WTC11 (cell line): Measurements from ENCODE around the gene DSTYK. TPM values are rescaled to one million over a fixed set of nuclear protein-coding genes. Genes with fewer than 3 reads are reported as not detected.

ENCODE experiments used
- ATAC-seq: fragments of 200-7000 bp; cut with Tn5 transposase; 2 replicates; pipeline ENCODE4 v1.10.0; 2021; ENCODE audit warnings: mild to moderate bottlenecking, moderate library complexity
- CTCF ChIA-PET: fragments of 300-600 bp; sonication (Branson Sonifier 250); formaldehyde crosslinking; loops from one replicate; lab custom pipeline; 2021; ENCODE audit warnings: antibody characterized with exemption; lab: Charles Lee
- POLR2A ChIA-PET: fragments of 350-600 bp; sonication (Branson Sonifier 250); formaldehyde crosslinking; loops from one replicate; lab custom pipeline; 2021; ENCODE audit warnings: antibody characterized with exemption; lab: Charles Lee
- DNase-seq: peaks from one replicate; pipeline ENCODE4 v3.0.0; 2021; ENCODE audit warnings: low spot score
- H3K27ac Mint-ChIP-seq: 2 replicates; pipeline ENCODE4 v1.8.0; 2021; ENCODE audit warnings: mixed read lengths
- H3K27me3 Mint-ChIP-seq: 2 replicates; pipeline ENCODE4 v1.8.0; 2021; ENCODE audit warnings: low read depth, mild to moderate bottlenecking, moderate library complexity, mixed read lengths
- H3K36me3 Mint-ChIP-seq: 2 replicates; pipeline ENCODE4 v1.8.0; 2021; ENCODE audit warnings: mixed read lengths
- H3K4me1 Mint-ChIP-seq: 2 replicates; pipeline ENCODE4 v1.8.0; 2022; ENCODE audit warnings: mixed read lengths
- H3K4me3 Mint-ChIP-seq: 2 replicates; pipeline ENCODE4 v1.8.0; 2021; ENCODE audit warnings: mild to moderate bottlenecking, moderate library complexity, mixed read lengths
- H3K9me3 Mint-ChIP-seq: 2 replicates; pipeline ENCODE4 v1.8.0; 2021; ENCODE audit warnings: mixed read lengths
- GTF2I ChIP-seq: fragments of 250-450 bp; sonication (Bioruptor Pico); conservative IDR thresholded peaks from 2 replicates; pipeline ENCODE4 v1.4.0; 2021; ENCODE audit warnings: mild to moderate bottlenecking
- JUN ChIP-seq: sonication (generic); formaldehyde crosslinking; IDR thresholded peaks from 2 replicates; pipeline ENCODE4 v1.8.0; 2023; ENCODE audit warnings: mild to moderate bottlenecking, missing genetic modification reagents
- NR3C1 ChIP-seq: sonication (generic); formaldehyde crosslinking; conservative IDR thresholded peaks from 2 replicates; pipeline ENCODE4 v1.8.1; 2023; ENCODE audit warnings: low read depth, mild to moderate bottlenecking, missing genetic modification reagents
- SMAD4 ChIP-seq: sonication (generic); formaldehyde crosslinking; IDR thresholded peaks from 2 replicates; pipeline ENCODE4 v1.8.0; 2022; ENCODE audit warnings: mild to moderate bottlenecking, missing genetic modification reagents
- total RNA-seq: library from RNA; stranded (reverse); gene quantifications from 3 replicates; pipeline ENCODE4 v1.2.3, GENCODE V29; 2021
- TF ChIP-seq, protein P1 (sequence below): sonication (generic); formaldehyde crosslinking; IDR thresholded peaks from 2 replicates; pipeline ENCODE4 v1.8.1; 2022; ENCODE audit warnings: missing genetic modification reagents, borderline replicate concordance
- TF ChIP-seq, protein P2 (sequence below): sonication (generic); formaldehyde crosslinking; IDR thresholded peaks from 2 replicates; pipeline ENCODE4 v1.8.1; 2023; ENCODE audit warnings: mild to moderate bottlenecking, missing genetic modification reagents
- TF ChIP-seq, protein P3 (sequence below): sonication (generic); formaldehyde crosslinking; IDR thresholded peaks from 2 replicates; pipeline ENCODE4 v1.8.1; 2022; ENCODE audit warnings: mild to moderate bottlenecking, missing genetic modification reagents, moderate library complexity, borderline replicate concordance
- TF ChIP-seq, protein P4 (sequence below): sonication (generic); formaldehyde crosslinking; IDR thresholded peaks from 2 replicates; pipeline ENCODE4 v1.8.0; 2023; ENCODE audit warnings: mild to moderate bottlenecking, missing genetic modification reagents
- TF ChIP-seq, protein P5 (sequence below): fragments of 250-450 bp; sonication (Bioruptor Pico); conservative IDR thresholded peaks from 2 replicates; pipeline ENCODE4 v1.9.0; 2021; ENCODE audit warnings: mild to moderate bottlenecking
- TF ChIP-seq, protein P6 (sequence below): fragments of 250-450 bp; sonication (Bioruptor Pico); IDR thresholded peaks from 2 replicates; pipeline ENCODE4 v1.9.0; 2021; ENCODE audit warnings: mild to moderate bottlenecking, borderline replicate concordance
- TF ChIP-seq, protein P7 (sequence below): sonication (generic); formaldehyde crosslinking; conservative IDR thresholded peaks from 2 replicates; pipeline ENCODE4 v1.8.1; 2022; ENCODE audit warnings: mild to moderate bottlenecking, missing genetic modification reagents
- TF ChIP-seq, protein P8 (sequence below): sonication (generic); formaldehyde crosslinking; IDR thresholded peaks from 2 replicates; pipeline ENCODE4 v1.8.1; 2023; ENCODE audit warnings: mild to moderate bottlenecking, missing genetic modification reagents, borderline replicate concordance
- TF ChIP-seq, protein P9 (sequence below): fragments of 200-600 bp; IDR thresholded peaks from 2 replicates; pipeline ENCODE4 v1.8.0; 2022; ENCODE audit warnings: antibody characterized with exemption

Gene DSTYK
- total RNA-seq, 1 experiment from 2014 or later = 11.6 TPM

DNA sequence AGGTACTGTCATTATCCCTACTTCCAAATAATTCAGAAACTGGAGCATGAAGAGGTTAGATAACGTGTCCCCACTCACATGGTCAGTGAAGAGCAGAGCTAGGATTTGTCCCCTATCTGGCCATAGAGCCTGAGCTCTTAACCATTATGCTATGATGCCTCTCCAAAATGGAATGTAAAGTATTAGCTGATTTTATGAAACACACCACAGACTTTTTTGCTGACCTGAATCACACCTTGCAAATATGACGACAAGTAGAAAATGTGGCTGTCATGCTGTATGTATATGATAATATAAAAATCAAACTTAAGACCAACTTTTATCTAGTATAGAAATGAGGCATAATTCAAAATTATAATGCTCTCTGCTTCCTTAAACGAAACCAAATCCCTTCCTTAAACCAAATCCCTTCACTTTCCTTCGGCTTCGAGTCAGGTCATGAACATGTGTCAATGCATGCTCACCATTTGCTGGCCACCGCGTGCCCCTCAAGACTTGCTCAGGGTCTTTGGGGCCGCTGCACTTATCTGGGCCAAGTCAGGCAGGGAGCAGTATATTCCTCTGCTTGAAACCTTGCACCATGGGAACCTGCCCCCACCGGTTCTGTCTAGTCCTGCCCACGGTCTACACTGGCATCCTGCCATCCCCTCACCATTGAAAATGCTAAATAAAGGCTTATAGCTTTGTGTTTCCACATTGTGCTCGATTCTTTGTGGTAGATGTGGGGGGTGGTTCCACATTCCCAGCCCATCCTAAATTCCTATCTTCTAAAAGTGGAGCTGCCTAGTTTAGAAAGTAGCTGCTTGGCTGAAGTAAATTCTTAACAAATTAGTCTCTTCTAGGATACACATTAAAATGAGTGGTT lies 14.6 kb upstream of the DSTYK start:
- DNase-seq = no peak
- H3K4me3 Mint-ChIP-seq = peak overlapping the region; percentile 77
- TF ChIP-seq, protein P1, sequence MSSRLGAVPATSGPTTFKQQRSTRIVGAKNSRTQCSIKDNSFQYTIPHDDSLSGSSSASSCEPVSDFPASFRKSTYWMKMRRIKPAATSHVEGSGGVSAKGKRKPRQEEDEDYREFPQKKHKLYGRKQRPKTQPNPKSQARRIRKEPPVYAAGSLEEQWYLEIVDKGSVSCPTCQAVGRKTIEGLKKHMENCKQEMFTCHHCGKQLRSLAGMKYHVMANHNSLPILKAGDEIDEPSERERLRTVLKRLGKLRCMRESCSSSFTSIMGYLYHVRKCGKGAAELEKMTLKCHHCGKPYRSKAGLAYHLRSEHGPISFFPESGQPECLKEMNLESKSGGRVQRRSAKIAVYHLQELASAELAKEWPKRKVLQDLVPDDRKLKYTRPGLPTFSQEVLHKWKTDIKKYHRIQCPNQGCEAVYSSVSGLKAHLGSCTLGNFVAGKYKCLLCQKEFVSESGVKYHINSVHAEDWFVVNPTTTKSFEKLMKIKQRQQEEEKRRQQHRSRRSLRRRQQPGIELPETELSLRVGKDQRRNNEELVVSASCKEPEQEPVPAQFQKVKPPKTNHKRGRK (CRISPR knock-in tag) = no peak
- TF ChIP-seq GTF2I = no peak
- TF ChIP-seq SMAD4 (CRISPR knock-in tag) = no peak
- TF ChIP-seq, protein P2, sequence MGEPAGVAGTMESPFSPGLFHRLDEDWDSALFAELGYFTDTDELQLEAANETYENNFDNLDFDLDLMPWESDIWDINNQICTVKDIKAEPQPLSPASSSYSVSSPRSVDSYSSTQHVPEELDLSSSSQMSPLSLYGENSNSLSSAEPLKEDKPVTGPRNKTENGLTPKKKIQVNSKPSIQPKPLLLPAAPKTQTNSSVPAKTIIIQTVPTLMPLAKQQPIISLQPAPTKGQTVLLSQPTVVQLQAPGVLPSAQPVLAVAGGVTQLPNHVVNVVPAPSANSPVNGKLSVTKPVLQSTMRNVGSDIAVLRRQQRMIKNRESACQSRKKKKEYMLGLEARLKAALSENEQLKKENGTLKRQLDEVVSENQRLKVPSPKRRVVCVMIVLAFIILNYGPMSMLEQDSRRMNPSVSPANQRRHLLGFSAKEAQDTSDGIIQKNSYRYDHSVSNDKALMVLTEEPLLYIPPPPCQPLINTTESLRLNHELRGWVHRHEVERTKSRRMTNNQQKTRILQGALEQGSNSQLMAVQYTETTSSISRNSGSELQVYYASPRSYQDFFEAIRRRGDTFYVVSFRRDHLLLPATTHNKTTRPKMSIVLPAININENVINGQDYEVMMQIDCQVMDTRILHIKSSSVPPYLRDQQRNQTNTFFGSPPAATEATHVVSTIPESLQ (CRISPR knock-in tag) = no peak
- TF ChIP-seq, protein P3, sequence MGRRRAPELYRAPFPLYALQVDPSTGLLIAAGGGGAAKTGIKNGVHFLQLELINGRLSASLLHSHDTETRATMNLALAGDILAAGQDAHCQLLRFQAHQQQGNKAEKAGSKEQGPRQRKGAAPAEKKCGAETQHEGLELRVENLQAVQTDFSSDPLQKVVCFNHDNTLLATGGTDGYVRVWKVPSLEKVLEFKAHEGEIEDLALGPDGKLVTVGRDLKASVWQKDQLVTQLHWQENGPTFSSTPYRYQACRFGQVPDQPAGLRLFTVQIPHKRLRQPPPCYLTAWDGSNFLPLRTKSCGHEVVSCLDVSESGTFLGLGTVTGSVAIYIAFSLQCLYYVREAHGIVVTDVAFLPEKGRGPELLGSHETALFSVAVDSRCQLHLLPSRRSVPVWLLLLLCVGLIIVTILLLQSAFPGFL = no peak
- TF ChIP-seq, protein P4, sequence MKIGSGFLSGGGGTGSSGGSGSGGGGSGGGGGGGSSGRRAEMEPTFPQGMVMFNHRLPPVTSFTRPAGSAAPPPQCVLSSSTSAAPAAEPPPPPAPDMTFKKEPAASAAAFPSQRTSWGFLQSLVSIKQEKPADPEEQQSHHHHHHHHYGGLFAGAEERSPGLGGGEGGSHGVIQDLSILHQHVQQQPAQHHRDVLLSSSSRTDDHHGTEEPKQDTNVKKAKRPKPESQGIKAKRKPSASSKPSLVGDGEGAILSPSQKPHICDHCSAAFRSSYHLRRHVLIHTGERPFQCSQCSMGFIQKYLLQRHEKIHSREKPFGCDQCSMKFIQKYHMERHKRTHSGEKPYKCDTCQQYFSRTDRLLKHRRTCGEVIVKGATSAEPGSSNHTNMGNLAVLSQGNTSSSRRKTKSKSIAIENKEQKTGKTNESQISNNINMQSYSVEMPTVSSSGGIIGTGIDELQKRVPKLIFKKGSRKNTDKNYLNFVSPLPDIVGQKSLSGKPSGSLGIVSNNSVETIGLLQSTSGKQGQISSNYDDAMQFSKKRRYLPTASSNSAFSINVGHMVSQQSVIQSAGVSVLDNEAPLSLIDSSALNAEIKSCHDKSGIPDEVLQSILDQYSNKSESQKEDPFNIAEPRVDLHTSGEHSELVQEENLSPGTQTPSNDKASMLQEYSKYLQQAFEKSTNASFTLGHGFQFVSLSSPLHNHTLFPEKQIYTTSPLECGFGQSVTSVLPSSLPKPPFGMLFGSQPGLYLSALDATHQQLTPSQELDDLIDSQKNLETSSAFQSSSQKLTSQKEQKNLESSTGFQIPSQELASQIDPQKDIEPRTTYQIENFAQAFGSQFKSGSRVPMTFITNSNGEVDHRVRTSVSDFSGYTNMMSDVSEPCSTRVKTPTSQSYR (CRISPR knock-in tag) = no peak
- TF ChIP-seq, protein P5, sequence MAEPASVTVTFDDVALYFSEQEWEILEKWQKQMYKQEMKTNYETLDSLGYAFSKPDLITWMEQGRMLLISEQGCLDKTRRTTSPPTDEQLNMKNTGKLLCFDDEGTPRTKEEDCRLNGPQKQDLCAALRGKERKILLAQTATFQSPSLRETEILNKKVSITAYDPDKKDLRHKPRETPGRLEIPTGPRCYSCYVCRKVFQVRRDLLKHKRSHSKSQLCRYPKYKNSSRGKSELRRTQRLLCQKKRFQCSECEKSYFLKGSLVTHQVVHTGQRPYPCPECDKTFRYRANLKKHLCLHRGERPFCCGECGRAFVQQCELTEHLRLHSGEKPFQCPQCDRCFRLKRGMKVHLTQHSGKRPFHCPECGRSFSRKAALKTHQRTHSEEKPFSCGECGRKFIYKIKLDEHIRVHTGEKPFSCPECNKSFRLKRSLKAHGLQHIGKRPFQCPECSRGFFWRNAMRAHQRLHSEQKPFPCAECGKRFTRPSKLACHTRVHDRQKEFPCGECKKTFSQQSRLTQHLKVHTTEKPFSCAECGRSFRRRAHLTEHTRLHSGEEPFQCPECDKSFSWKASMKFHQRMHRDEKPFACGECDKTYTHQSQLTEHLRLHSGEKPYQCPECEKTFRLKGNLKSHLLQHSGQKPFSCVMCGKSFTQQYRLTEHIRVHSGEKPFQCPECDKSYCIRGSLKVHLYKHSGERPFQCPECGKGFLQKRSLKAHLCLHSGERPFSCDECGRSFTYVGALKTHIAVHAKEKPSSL = no peak
- TF ChIP-seq, protein P6, sequence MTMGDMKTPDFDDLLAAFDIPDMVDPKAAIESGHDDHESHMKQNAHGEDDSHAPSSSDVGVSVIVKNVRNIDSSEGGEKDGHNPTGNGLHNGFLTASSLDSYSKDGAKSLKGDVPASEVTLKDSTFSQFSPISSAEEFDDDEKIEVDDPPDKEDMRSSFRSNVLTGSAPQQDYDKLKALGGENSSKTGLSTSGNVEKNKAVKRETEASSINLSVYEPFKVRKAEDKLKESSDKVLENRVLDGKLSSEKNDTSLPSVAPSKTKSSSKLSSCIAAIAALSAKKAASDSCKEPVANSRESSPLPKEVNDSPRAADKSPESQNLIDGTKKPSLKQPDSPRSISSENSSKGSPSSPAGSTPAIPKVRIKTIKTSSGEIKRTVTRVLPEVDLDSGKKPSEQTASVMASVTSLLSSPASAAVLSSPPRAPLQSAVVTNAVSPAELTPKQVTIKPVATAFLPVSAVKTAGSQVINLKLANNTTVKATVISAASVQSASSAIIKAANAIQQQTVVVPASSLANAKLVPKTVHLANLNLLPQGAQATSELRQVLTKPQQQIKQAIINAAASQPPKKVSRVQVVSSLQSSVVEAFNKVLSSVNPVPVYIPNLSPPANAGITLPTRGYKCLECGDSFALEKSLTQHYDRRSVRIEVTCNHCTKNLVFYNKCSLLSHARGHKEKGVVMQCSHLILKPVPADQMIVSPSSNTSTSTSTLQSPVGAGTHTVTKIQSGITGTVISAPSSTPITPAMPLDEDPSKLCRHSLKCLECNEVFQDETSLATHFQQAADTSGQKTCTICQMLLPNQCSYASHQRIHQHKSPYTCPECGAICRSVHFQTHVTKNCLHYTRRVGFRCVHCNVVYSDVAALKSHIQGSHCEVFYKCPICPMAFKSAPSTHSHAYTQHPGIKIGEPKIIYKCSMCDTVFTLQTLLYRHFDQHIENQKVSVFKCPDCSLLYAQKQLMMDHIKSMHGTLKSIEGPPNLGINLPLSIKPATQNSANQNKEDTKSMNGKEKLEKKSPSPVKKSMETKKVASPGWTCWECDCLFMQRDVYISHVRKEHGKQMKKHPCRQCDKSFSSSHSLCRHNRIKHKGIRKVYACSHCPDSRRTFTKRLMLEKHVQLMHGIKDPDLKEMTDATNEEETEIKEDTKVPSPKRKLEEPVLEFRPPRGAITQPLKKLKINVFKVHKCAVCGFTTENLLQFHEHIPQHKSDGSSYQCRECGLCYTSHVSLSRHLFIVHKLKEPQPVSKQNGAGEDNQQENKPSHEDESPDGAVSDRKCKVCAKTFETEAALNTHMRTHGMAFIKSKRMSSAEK (CRISPR knock-in tag) = no peak
- TF ChIP-seq, protein P7, sequence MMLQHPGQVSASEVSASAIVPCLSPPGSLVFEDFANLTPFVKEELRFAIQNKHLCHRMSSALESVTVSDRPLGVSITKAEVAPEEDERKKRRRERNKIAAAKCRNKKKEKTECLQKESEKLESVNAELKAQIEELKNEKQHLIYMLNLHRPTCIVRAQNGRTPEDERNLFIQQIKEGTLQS (CRISPR knock-in tag) = no peak
- TF ChIP-seq, protein P8, sequence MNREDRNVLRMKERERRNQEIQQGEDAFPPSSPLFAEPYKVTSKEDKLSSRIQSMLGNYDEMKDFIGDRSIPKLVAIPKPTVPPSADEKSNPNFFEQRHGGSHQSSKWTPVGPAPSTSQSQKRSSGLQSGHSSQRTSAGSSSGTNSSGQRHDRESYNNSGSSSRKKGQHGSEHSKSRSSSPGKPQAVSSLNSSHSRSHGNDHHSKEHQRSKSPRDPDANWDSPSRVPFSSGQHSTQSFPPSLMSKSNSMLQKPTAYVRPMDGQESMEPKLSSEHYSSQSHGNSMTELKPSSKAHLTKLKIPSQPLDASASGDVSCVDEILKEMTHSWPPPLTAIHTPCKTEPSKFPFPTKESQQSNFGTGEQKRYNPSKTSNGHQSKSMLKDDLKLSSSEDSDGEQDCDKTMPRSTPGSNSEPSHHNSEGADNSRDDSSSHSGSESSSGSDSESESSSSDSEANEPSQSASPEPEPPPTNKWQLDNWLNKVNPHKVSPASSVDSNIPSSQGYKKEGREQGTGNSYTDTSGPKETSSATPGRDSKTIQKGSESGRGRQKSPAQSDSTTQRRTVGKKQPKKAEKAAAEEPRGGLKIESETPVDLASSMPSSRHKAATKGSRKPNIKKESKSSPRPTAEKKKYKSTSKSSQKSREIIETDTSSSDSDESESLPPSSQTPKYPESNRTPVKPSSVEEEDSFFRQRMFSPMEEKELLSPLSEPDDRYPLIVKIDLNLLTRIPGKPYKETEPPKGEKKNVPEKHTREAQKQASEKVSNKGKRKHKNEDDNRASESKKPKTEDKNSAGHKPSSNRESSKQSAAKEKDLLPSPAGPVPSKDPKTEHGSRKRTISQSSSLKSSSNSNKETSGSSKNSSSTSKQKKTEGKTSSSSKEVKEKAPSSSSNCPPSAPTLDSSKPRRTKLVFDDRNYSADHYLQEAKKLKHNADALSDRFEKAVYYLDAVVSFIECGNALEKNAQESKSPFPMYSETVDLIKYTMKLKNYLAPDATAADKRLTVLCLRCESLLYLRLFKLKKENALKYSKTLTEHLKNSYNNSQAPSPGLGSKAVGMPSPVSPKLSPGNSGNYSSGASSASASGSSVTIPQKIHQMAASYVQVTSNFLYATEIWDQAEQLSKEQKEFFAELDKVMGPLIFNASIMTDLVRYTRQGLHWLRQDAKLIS (CRISPR knock-in tag) = no peak
- TF ChIP-seq, protein P9, sequence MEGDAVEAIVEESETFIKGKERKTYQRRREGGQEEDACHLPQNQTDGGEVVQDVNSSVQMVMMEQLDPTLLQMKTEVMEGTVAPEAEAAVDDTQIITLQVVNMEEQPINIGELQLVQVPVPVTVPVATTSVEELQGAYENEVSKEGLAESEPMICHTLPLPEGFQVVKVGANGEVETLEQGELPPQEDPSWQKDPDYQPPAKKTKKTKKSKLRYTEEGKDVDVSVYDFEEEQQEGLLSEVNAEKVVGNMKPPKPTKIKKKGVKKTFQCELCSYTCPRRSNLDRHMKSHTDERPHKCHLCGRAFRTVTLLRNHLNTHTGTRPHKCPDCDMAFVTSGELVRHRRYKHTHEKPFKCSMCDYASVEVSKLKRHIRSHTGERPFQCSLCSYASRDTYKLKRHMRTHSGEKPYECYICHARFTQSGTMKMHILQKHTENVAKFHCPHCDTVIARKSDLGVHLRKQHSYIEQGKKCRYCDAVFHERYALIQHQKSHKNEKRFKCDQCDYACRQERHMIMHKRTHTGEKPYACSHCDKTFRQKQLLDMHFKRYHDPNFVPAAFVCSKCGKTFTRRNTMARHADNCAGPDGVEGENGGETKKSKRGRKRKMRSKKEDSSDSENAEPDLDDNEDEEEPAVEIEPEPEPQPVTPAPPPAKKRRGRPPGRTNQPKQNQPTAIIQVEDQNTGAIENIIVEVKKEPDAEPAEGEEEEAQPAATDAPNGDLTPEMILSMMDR = no peak
- no peak for TF ChIP-seq JUN (CRISPR knock-in tag)
- no peak for TF ChIP-seq NR3C1 (CRISPR knock-in tag)

More for the DNA sequence above, 14.6 kb upstream of the DSTYK start:
- no peaks in the 10 kb centered on the region for H3K9me3 Mint-ChIP-seq
- peak overlapping the region; percentile 95 for H3K27ac Mint-ChIP-seq
- no peaks in the 10 kb centered on the region for H3K36me3 Mint-ChIP-seq
- no peak for ATAC-seq
- peaks cover 34% of the 10 kb centered on the region for H3K4me1 Mint-ChIP-seq
- ChIA-PET CTCF (interaction anchor here (2.1 to 5.1 kb wide), 4 partner anchors 30 to 164 kb away, joined by 5 to 166 read pairs (median 16); no protein-coding TSS in a partner anchor), POLR2A (interaction anchor here (1.0 kb wide), 1 partner anchor 83 kb away, joined by 3 read pairs; no protein-coding TSS in a partner anchor)
- H3K27me3 Mint-ChIP-seq = peaks cover 15% of the 10 kb centered on the region
